ENCODE data around the gene SARDH.

- TF ChIP-seq CTCF (IDR thresholded peaks at IDR 0.05 in 4 of 5, conservative IDR thresholded peaks at IDR 0.05 in 1 of 5): no peak
- TF ChIP-seq POLR2A (IDR thresholded peaks at IDR 0.05): no peak
These were observed 68.9 kb downstream of the SARDH start for GRCh38 chr9:133669182-133669801.
